BJ (cell line): ENCODE results near the gene POLR2A. TPM values are rescaled to one million over a fixed set of nuclear protein-coding genes. Genes with fewer than 3 reads are reported as not detected.

Experiments
- CTCF ChIA-PET: fragments of 350-600 bp; formaldehyde crosslinking; extraction: SDS; loops from one replicate; lab custom pipeline; 2021; ENCODE audit warnings: antibody characterized with exemption, inconsistent platforms; lab: Yijun Ruan, JAX
- POLR2A ChIA-PET: fragments of 300-600 bp; sonication (Branson Sonifier 250); formaldehyde crosslinking; extraction: SDS; loops from one replicate; lab custom pipeline; 2021; ENCODE audit warnings: antibody characterized with exemption; lab: Charles Lee
- DNase-seq: peaks from one replicate; pipeline ENCODE4 v3.0.0-alpha.2; 2011; ENCODE audit warnings: low read depth
- H3K27me3 ChIP-seq: 2 replicates; pipeline ENCODE4 v1.6.0; 2011; ENCODE audit warnings: low read length; ENCODE audit not compliant: control insufficient read depth, insufficient read depth
- H3K36me3 ChIP-seq: 2 replicates; pipeline ENCODE4 v1.5.1; 2011; ENCODE audit warnings: low read length; ENCODE audit not compliant: control insufficient read depth, insufficient read depth
- H3K4me3 ChIP-seq: 2 replicates; pipeline ENCODE4 v1.5.1; 2011; ENCODE audit warnings: low read depth, mild to moderate bottlenecking, control low read depth, low read length
- CTCF ChIP-seq: IDR thresholded peaks from 2 replicates; pipeline ENCODE4 v1.5.1; 2011; ENCODE audit warnings: low read depth, mild to moderate bottlenecking, control low read depth, inconsistent platforms, low read length, moderate library complexity; ENCODE audit not compliant: insufficient read depth
- polyA plus RNA-seq: library from polyadenylated mRNA; depleted of rRNA; stranded (reverse); fragments of >200 nt; gene quantifications from 2 replicates; pipeline ENCODE4 v1.2.3, GENCODE V29; 2011

POLR2A gene
- polyA plus RNA-seq, 1 experiment: 27.7 TPM

GRCh38 chr17:7530023-7530900 lies 46.1 kb downstream of the POLR2A start:
- H3K27me3 ChIP-seq: no peaks in the 10 kb centered on the region
- no peak for DNase-seq
- no peak overlapping the region for H3K4me3 ChIP-seq
- H3K36me3 ChIP-seq: no peaks in the 10 kb centered on the region
- TF ChIP-seq CTCF: no peak
- POLR2A ChIA-PET: no interaction called here
- CTCF ChIA-PET: interaction anchor here (0.6 to 1.2 kb wide), 3 partner anchors 9 to 30 kb away, joined by 3 to 5 read pairs (median 3); no protein-coding TSS in a partner anchor

- Histone ChIP-seq H3K4me3 (no peak overlapping the region), H3K27me3 (peaks cover 2% of the 10 kb centered on the region; the same call in 1 of the 2 replicates), H3K36me3 (no peaks in the 10 kb centered on the region)
- ChIA-PET CTCF (no interaction called here), POLR2A (no interaction called here)
- DNase-seq: no peak
- TF ChIP-seq CTCF: no peak
Observed at GRCh38 chr17:7538050-7538449, 53.9 kb downstream of the POLR2A start.

- POLR2A ChIA-PET: no interaction called here
- Histone ChIP-seq H3K36me3 (no peaks in the 10 kb centered on the region), H3K4me3 (no peak overlapping the region), H3K27me3 (peaks cover 2% of the 10 kb centered on the region; the same call in 1 of the 2 replicates)
- CTCF ChIA-PET: no interaction called here
- no peak for TF ChIP-seq CTCF
- no peak for DNase-seq
Observed at GRCh38 chr17:7538891-7539545, 54.9 kb downstream of the POLR2A start.

GRCh38 chr17:7541074-7541621 lies 57.0 kb downstream of the POLR2A start:
- no peak for TF ChIP-seq CTCF
- POLR2A ChIA-PET: no interaction called here
- Histone ChIP-seq H3K27me3 (peaks cover 2% of the 10 kb centered on the region; the same call in 1 of the 2 replicates), H3K36me3 (no peaks in the 10 kb centered on the region), H3K4me3 (no peak overlapping the region)
- DNase-seq: no peak
- CTCF ChIA-PET: interaction anchor here (1.0 to 1.6 kb wide), 2 partner anchors 18 to 20 kb away, joined by 3 to 6 read pairs; no protein-coding TSS in a partner anchor

- POLR2A ChIA-PET: no interaction called here
Observed at GRCh38 chr17:7544911-7545310, 60.7 kb downstream of the POLR2A start.

More at GRCh38 chr17:7544911-7545310, 60.7 kb downstream of the POLR2A start:
- CTCF ChIA-PET: no interaction called here
- no peaks in the 10 kb centered on the region for H3K36me3 ChIP-seq
- H3K27me3 ChIP-seq: peaks cover 2% of the 10 kb centered on the region; the same call in 1 of the 2 replicates
- no peak overlapping the region for H3K4me3 ChIP-seq
- no peak for TF ChIP-seq CTCF
- DNase-seq: no peak
